Endothelial cell of umbilical vein (primary cell): ENCODE data around the gene RADIL. TPM values are rescaled to one million over a fixed set of nuclear protein-coding genes. Genes with fewer than 3 reads are reported as not detected.

Source experiments
- BruUV-seq: library from RNA; stranded (reverse); fragments of 400-500 nt; replicated peaks from 2 replicates; lab custom pipeline; 2021; lab: Mats Ljungman, UMichigan
- CTCF ChIA-PET: fragments of 300-600, 350-600 bp; sonication (Branson Sonifier 250); formaldehyde crosslinking; loops from one replicate; lab custom pipeline; 2021; ENCODE audit warnings: antibody characterized with exemption, inconsistent platforms; lab: Charles Lee
- POLR2A ChIA-PET: fragments of 300-600, 350-600 bp; sonication (Branson Sonifier 250); formaldehyde crosslinking; loops from one replicate; lab custom pipeline; 2021; ENCODE audit warnings: antibody characterized with exemption, inconsistent platforms; lab: Charles Lee
- DNase-seq: peaks from one replicate; pipeline ENCODE4 v3.0.0-alpha.2; 2011; ENCODE audit warnings: low read depth, low spot score
- FAIRE-seq: peaks from 2 replicates; lab custom pipeline; 2011; peaks lifted over from hg19 to GRCh38; lab: Jason Lieb, UNC
- H2AFZ ChIP-seq: 2 replicates; pipeline ENCODE4 v1.6.0; 2012; ENCODE audit warnings: low read depth, low read length, control low read depth, inconsistent platforms
- H3K27ac ChIP-seq: 2 replicates; pipeline ENCODE4 v1.5.1; 2011; ENCODE audit warnings: low read depth, mild to moderate bottlenecking, control low read depth, low read length, moderate library complexity; ENCODE audit not compliant: insufficient read depth
- H3K27me3 ChIP-seq, 2 experiments: 2 replicates each; pipeline versions ENCODE4 v1.6.0 to v1.6.1; 2011; ENCODE audit warnings: low read length in 2 of 2, mixed read lengths in 1 of 2; ENCODE audit not compliant: control insufficient read depth in 2 of 2, insufficient read depth in 2 of 2
- H3K36me3 ChIP-seq, 2 experiments: 2 replicates in 1 of 2; 3 replicates in 1 of 2; pipeline ENCODE4 v1.5.1; 2011; ENCODE audit warnings: low read length in 2 of 2, mild to moderate bottlenecking in 1 of 2, moderate library complexity in 1 of 2; ENCODE audit not compliant: control insufficient read depth in 2 of 2, insufficient read depth in 2 of 2; ENCODE audit errors: extremely low read depth in 1 of 2
- H3K4me1 ChIP-seq: 3 replicates; pipeline ENCODE4 v1.5.1; 2011; ENCODE audit warnings: mild to moderate bottlenecking, low read length; ENCODE audit not compliant: control insufficient read depth, insufficient read depth; ENCODE audit errors: extremely low read depth
- H3K4me2 ChIP-seq: 2 replicates; pipeline ENCODE4 v1.6.1; 2011; ENCODE audit warnings: low read length, control low read depth, mixed read lengths; ENCODE audit not compliant: insufficient read depth
- H3K4me3 ChIP-seq, 3 experiments: fragments of 200-600 bp in 1 of 3; sonication (generic), shearing (Covaris generic) in 1 of 3; replicated peaks in 1 of 3; 2 replicates each; pipeline ENCODE4 v1.5.1; 2011 to 2016; ENCODE audit warnings: control low read depth in 3 of 3, low read length in 3 of 3, mild to moderate bottlenecking in 2 of 3, inconsistent platforms in 1 of 3, low read depth in 1 of 3, moderate library complexity in 1 of 3; ENCODE audit not compliant: insufficient read depth in 1 of 3
- H3K79me2 ChIP-seq: 2 replicates; pipeline ENCODE4 v1.6.0; 2012; ENCODE audit warnings: low read length, inconsistent platforms; ENCODE audit not compliant: control insufficient read depth, insufficient read depth
- H3K9ac ChIP-seq: replicated peaks from 2 replicates; pipeline ENCODE3; 2011; ENCODE audit warnings: low read length, control low read depth; ENCODE audit not compliant: insufficient read depth; ENCODE audit errors: extremely low read depth
- H3K9me1 ChIP-seq: replicated peaks from 3 replicates; pipeline ENCODE4 v1.6.0; 2011; ENCODE audit warnings: mild to moderate bottlenecking, low read length; ENCODE audit not compliant: control insufficient read depth, insufficient read depth; ENCODE audit errors: extremely low read depth
- H3K9me3 ChIP-seq: replicated peaks from 2 replicates; pipeline ENCODE4 v1.5.1; 2012; ENCODE audit warnings: low read length, inconsistent platforms; ENCODE audit not compliant: control insufficient read depth, insufficient read depth
- H4K20me1 ChIP-seq: replicated peaks from 2 replicates; pipeline ENCODE3; 2011; ENCODE audit warnings: mild to moderate bottlenecking, low read length; ENCODE audit not compliant: control insufficient read depth, insufficient read depth; ENCODE audit errors: extremely low read depth
- CTCF ChIP-seq, 2 donors: IDR thresholded peaks; 1 replicate in 1 of 2; 2 replicates in 1 of 2; pipeline ENCODE4 v1.5.1; 2011; ENCODE audit warnings: low read length in 2 of 2, mild to moderate bottlenecking in 2 of 2, moderate library complexity in 2 of 2, control low read depth in 1 of 2, inconsistent platforms in 1 of 2, low read depth in 1 of 2; ENCODE audit not compliant: insufficient read depth in 1 of 2; ENCODE audit errors: extremely low read depth in 1 of 2
- FOS ChIP-seq: IDR thresholded peaks from 2 replicates; pipeline ENCODE4 v1.6.1; 2011; ENCODE audit warnings: mild to moderate bottlenecking, low read length, moderate library complexity, borderline replicate concordance; ENCODE audit not compliant: insufficient read depth
- GATA2 ChIP-seq: IDR thresholded peaks from 2 replicates; pipeline ENCODE4 v1.7.0; 2011; ENCODE audit warnings: low read depth, mild to moderate bottlenecking, moderate library complexity, mixed read lengths, low read length; ENCODE audit not compliant: insufficient read length, insufficient read depth
- JUN ChIP-seq: IDR thresholded peaks from 2 replicates; pipeline ENCODE4 v1.6.1; 2011; ENCODE audit warnings: borderline replicate concordance, low read depth; ENCODE audit not compliant: insufficient read length, insufficient read depth
- MAX ChIP-seq: IDR thresholded peaks from 2 replicates; pipeline ENCODE4 v1.6.1; 2011; ENCODE audit not compliant: insufficient read depth, insufficient read length
- MYC ChIP-seq: IDR thresholded peaks from one replicate; pipeline ENCODE4 v1.6.1; 2011; ENCODE audit warnings: mild to moderate bottlenecking, low read depth, low read length
- POLR2A ChIP-seq: IDR thresholded peaks from 2 replicates; pipeline ENCODE4 v1.6.1; 2012; ENCODE audit warnings: low read depth, mild to moderate bottlenecking, control low read depth, low read length
- POLR2AphosphoS5 ChIP-seq: IDR thresholded peaks from 2 replicates; pipeline ENCODE4 v1.6.1; 2012; ENCODE audit warnings: low read depth, mild to moderate bottlenecking, control low read depth, low read length, moderate library complexity; ENCODE audit not compliant: insufficient read depth
- dilution Hi-C: fragments of 300-500 bp; cut with MboI; formaldehyde crosslinking; loops from one replicate; pipeline ENCODE4 v1.15.0; 2019; ENCODE audit warnings: low sequenced_read_pairs; ENCODE audit not compliant: extremely low pct_ligation_motif_present
- intact Hi-C: fragments of 100-400 bp; cut with micrococcal nuclease; formaldehyde crosslinking; loops from one replicate; pipeline ENCODE4 v1.10.0; 2022
- polyA plus RNA-seq, 4 experiments: library from polyadenylated mRNA; depleted of rRNA in 3 of 4; stranded (reverse) in 3 of 4; unstranded in 1 of 4; fragments of >200 nt; gene quantifications; 2 replicates each; pipeline versions ENCODE4 v1.2.1 to v1.2.3, GENCODE V29; 2011 to 2012; ENCODE audit warnings: missing spikeins in 1 of 4
- total RNA-seq: library from RNA; stranded (reverse); gene quantifications from 2 replicates; pipeline ENCODE4 v1.2.3, GENCODE V29; 2021

The RADIL gene
- total and polyA plus RNA-seq, 2 donors (not counting 3 experiments of a cell fraction or from before 2014, with no cell fraction given) = 1.2 to 2.5 TPM

GRCh38 chr7:4774007-4774406 lies 109.5 kb downstream of the RADIL start:
- H3K4me2 ChIP-seq = no peak overlapping the region

GRCh38 chr7:4772306-4772705 lies 111.2 kb downstream of the RADIL start:
- H3K27ac ChIP-seq = no peak overlapping the region
- dilution Hi-C loops = no loop called here
- no peak overlapping the region for H3K4me2 ChIP-seq
- H3K9me1 ChIP-seq = no peaks in the 10 kb centered on the region
- BruUV-seq = no TSS peak
- peaks cover 2% of the 10 kb centered on the region in 2 experiments for H3K36me3 ChIP-seq
- peaks cover 14% of the 10 kb centered on the region for H3K79me2 ChIP-seq
- POLR2A ChIA-PET = no interaction called here
- no peaks in the 10 kb centered on the region for H3K27me3 ChIP-seq
- H3K4me3 ChIP-seq = no peak overlapping the region
- no peaks in the 10 kb centered on the region for H3K9me3 ChIP-seq
- FAIRE-seq = no peak
- H2AFZ ChIP-seq = no peak overlapping the region
- DNase-seq = no peak
- H3K9ac ChIP-seq = no peak overlapping the region
- intact Hi-C loops = no loop called here
- no peaks in the 10 kb centered on the region for H4K20me1 ChIP-seq
- CTCF ChIA-PET = no interaction called here
- no peak for TF ChIP-seq CTCF (IDR thresholded peaks at IDR 0.05; ENCODE audit: extremely low read depth in 1 of 2, insufficient read depth in 1 of 2, low read depth in 1 of 2, low read length in 2 of 2)
- TF ChIP-seq FOS = no peak
- TF ChIP-seq GATA2 = no peak
- no peak for TF ChIP-seq MYC
- no peak for TF ChIP-seq JUN
- TF ChIP-seq MAX = no peak
- TF ChIP-seq POLR2AphosphoS5 = no peak
- peaks cover 20% of the 10 kb centered on the region for H3K4me1 ChIP-seq

More at GRCh38 chr7:4774007-4774406, 109.5 kb downstream of the RADIL start:
- POLR2A ChIA-PET = no interaction called here
- Histone ChIP-seq H3K9me1 (no peaks in the 10 kb centered on the region), H3K36me3 (peaks cover 0 to 2% of the 10 kb centered on the region in 2 experiments), H3K79me2 (peaks cover 26% of the 10 kb centered on the region), H3K4me1 (peaks cover 20% of the 10 kb centered on the region), H2AFZ (no peak overlapping the region), H3K27ac (no peak overlapping the region), H3K9ac (no peak overlapping the region), H4K20me1 (peaks cover 2% of the 10 kb centered on the region), H3K9me3 (no peaks in the 10 kb centered on the region), H3K27me3 (no peaks in the 10 kb centered on the region), H3K4me3 (no peak overlapping the region)
- intact Hi-C loops = loop anchor here (2.0 kb wide), 1 partner anchor 27 kb away; no protein-coding TSS in a partner anchor
- TF ChIP-seq POLR2A (peak; percentile 51), CTCF (IDR thresholded peaks at IDR 0.05; ENCODE audit: extremely low read depth in 1 of 2, insufficient read depth in 1 of 2, low read depth in 1 of 2, low read length in 2 of 2) (no peak)
- CTCF ChIA-PET = interaction anchor here (0.9 to 3.6 kb wide), 3 partner anchors 18 to 162 kb away, joined by 4 to 27 read pairs (median 10); no protein-coding TSS in a partner anchor
- dilution Hi-C loops = no loop called here
- no TSS peak for BruUV-seq
- FAIRE-seq (no peak), DNase-seq (no peak)
